ENCODE data around the gene INPP5K.
A peak's percentile ranks its signal among the peaks of the same experiment; 100 is the strongest.

INPP5K gene

GRCh38 chr17:1505586-1505985 is 10.8 kb downstream of the INPP5K start:
- no peak for DNase-seq

DNA sequence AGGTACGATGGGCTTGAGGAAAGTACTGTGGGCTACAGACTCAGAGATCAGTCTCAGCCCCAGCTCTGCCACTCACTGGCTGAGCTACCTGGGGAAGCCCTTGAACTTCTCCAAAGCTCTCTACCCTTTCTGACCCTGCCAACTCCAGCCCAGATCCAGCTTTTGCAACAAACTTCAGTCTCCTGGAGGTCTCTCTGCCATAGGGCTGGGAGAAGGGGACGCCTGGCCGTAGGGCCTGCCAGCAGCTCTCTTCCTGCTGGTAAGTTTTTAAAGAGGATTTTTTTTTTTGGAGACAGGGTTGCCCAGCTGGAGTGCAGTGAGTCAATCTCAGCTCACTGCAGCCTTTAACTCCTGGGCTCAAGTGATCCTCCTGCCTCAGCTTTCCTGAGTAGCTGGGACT is 11.5 kb downstream of the INPP5K start:
- DNase-seq = no peak

- DNase-seq = no peak
These were observed 12.7 kb downstream of the INPP5K start for GRCh38 chr17:1503699-1504098.

DNA sequence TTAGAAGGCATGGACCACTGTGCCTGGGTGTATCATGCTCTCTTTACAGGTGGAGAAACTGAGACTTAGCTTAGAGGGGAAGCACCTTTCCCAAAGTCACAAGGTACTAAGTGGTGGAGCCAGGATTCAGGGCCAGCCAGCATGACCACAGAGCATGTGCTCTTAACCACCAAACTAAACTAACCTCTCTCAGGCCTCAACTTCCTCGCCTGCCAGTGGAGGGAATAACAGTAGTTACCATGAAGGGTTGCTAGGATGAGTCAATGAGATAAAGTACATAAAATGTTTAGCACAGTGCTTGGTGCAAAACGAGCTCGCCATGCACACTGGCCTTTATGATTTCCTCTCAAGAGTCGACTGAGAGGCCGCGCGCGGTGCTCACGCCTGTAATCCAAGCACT is 17.5 kb downstream of the INPP5K start:
- no peak for DNase-seq

DNA sequence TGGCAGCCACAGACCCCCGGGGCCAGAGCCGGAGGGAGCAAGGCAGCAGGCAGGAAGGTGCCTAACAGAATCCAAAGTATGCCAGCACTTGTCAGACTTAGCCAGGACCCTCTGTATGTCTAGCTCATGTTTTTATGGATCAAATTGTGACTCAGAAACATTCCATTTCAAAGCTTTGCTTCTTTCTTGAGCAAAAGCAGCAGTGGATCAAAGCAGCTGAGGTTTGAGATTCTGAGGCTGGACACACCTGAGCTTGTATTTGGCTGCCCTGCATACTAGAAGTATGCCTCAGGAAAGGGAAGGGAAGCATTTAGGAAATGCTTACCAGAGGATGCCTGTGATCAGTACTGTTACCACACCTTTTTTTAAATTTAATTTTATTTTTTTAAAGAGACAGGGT is 18.2 kb downstream of the INPP5K start:
- DNase-seq = no peak

DNA sequence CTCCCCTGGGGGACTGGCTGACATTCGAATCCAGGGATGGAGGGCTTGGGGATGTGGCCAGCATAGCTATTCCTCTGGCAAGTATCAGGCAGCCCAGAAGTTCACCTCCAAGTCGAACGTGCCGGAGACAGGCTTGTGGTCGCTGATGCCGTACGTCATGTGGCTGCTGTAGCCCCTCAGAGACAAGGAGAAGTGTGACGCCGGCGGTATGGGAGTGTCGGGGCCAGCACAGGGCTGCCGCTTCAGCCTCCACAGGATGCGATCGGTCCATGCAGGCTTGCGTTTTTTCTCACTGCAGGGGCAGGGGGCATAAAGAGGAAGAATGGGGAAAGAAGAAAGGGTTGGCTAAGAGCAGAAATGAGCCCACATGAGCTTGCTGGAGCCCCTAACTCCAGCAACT is 18.6 kb downstream of the INPP5K start:
- no peak for DNase-seq

- no peak for DNase-seq
These were observed 19.5 kb downstream of the INPP5K start for GRCh38 chr17:1496869-1497268.

GRCh38 chr17:1495265-1495989 is 21.0 kb downstream of the INPP5K start:
- no peak for DNase-seq

DNA sequence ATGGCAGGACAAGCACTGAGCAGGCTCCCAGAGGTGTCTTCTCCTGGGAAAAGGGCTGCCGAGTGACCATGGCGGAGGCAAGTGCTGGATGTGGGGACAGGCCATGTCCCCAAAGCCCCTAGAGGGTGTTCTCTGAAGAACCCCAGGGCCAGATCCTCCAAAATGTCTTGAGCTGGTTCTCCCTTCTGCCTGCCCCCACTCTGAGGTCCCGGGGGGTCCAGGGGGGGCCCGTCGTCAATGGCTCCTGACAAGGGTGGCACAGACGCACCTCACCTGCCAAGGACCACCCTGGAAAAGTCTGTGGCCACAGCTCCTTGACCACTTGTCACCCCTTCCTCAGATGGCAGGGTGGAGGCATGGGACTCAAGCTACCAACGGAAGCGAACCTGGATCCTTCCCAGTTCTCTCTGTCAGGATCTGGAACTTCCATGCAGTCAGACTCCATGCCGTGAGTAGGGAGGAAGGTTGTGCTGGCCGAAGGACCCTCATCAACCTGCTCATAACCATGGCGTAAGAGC is 21.6 kb downstream of the INPP5K start:
- no peak for DNase-seq

DNA sequence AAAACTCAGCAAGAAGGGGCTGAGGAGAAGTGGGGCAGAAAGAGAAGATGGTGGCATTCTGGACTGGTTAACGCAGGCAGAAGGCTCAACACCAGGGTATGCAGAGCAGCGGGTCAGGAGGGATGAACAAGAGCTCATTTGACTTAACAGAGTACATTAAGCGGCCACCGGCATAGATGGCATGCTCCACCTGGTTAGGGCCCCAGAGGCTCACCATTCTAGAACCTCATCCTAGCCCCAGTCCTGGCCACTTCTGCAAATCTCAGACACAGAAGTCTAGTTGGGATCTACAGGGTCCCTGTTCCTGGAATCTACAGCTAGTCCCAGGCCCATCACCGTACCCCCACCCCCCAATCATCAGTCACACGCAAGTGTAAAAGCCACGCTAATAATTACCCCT is 22.2 kb downstream of the INPP5K start:
- DNase-seq = no peak

DNA sequence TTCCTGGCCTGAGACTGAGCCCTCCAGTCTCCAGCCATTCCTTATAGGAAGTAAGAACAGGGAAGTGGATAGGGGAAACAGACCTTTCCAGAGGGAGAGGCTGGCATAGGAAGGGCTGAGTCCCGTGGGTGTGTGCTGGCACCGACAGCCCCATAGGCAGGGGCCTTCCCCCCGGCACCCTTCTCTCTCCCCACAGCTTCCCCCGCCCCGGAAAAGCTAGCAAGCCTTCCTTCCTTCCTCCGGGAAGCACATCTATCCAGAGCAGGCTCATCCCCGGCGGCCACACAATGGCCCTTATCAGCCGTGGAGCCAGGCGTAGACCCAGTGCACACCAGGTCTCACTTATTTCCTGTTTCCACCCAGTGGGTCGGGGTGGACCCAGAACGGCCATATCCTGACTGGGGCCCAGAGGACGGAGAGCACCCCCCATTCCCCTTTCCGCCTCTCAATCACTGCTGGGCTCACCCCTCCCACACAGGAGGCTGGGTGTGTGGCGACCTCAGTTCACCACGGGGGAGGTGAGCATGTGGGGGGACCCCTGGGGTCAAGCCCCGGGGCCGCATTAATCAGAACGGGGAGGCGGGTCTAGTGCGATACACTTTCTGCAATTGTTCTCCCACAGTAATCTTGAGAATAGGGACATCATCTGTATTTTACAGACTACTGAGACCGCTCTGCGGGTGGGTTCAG is 23.0 kb downstream of the INPP5K start:
- DNase-seq = no peak

- DNase-seq = no peak
These were observed 23.9 kb downstream of the INPP5K start, which contains the start of gene MYO1C for GRCh38 chr17:1492249-1493206. MYO1C (minus strand) TSS chr17:1492686; CDS start chr17:1492487, 199 bp downstream.

- DNase-seq = peak; percentile 54
These were observed 24.8 kb downstream of the INPP5K start for GRCh38 chr17:1491443-1492248.

- peak; percentile 75 for DNase-seq
These were observed 25.6 kb downstream of the INPP5K start for GRCh38 chr17:1490643-1491442.

DNA sequence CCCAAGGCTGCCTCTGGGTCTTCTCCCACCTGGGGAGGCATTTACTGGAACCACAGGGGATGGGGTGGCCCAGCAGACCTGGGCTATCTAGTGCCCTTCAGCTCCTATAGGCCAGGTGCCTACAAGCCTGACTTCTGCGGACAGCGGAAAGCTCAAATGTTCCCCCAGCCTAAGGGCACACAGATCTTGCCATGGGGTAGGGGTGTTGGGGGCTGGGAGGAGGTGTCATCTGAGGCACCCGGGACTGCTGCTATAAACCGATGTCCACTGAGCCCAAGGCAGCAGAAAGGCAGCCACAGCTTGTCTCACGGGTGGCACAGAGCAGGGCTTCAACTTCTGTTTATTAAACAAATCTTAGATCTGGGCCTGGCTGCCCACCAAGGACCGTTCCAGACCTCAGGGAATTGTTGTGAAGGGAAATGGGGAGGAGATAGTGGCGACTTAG is 27.6 kb downstream of the INPP5K start:
- DNase-seq = no peak

GRCh38 chr17:1487939-1488825 is 28.2 kb downstream of the INPP5K start:
- DNase-seq = peak; percentile 72

GRCh38 chr17:1486802-1487695 is 29.4 kb downstream of the INPP5K start:
- peak; percentile 84 for DNase-seq

- DNase-seq = peak; percentile 70
These were observed 30.7 kb downstream of the INPP5K start for GRCh38 chr17:1485423-1486376.

All from activated naive CD4-positive, alpha-beta T cell treated with Interleukin-2 at 50 U/mL for 16 hours (primary cell).